ENCODE data around the gene COL19A1.

DNA sequence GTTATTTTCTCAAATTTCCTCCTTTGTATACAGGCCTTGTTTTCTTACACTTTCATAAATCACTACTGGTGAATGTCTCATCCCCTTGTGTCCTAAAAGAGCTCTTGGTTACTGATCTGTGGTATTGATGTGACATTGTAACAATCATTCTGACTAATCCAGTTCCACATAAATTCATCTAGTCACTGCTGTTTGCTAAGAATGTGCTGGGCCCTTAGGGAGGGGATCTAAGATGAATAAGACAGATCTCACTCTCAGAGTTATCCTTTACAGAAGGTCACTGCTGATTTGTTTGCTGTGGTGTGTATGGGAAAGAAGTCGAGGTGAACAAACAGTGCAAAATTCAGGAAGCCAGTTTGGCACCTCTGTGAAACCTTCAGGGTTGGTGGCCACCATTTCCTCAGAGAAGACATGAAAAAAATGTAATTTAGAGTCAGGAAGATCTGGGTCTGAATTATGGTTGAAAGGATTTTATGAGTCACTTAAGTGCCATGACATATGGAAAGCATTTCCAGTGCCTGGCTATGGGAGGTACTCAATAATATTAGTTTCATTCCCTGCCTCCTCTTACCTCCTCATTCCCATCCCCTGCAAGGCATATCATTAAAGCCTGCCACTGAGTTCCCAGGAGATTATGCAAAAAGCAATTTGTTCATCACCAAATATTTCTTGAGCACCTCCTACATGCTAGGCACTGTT, 314.7 kb downstream of the COL19A1 start:
- TF ChIP-seq ZNF879 (CRISPR knock-in tag; IDR thresholded peaks at IDR 0.05) (no peak), ZNF430 (CRISPR knock-in tag; IDR thresholded peaks at IDR 0.05) (no peak), CBFB (CRISPR knock-in tag; IDR thresholded peaks at IDR 0.05) (no peak), TCF7 (IDR thresholded peaks at IDR 0.05; ENCODE audit: low read depth) (no peak), KDM1A (CRISPR knock-in tag; IDR thresholded peaks at IDR 0.05) (no peak), FOXO4 (CRISPR knock-in tag; conservative IDR thresholded peaks at IDR 0.05) (no peak), CTCF (CRISPR knock-in tag; IDR thresholded peaks at IDR 0.05) (no peak)
